Calu3 (cell line): ENCODE data around the gene FAM117B. TPM values are rescaled to one million over a fixed set of nuclear protein-coding genes. Genes with fewer than 3 reads are reported as not detected.

ENCODE experiments used
- BruUV-seq: library from RNA; stranded (reverse); fragments of 400-500 nt; replicated peaks from 2 replicates; lab custom pipeline; 2021; lab: Mats Ljungman, UMichigan
- CTCF ChIA-PET: fragments of 300-600 bp; sonication (Branson Sonifier 250); formaldehyde crosslinking; loops from one replicate; lab custom pipeline; 2022; ENCODE audit warnings: antibody characterized with exemption; lab: Charles Lee
- DNase-seq: peaks from one replicate; pipeline ENCODE4 v3.0.0; 2022
- H3K27ac Mint-ChIP-seq: one replicate; pipeline ENCODE4 v1.8.0; 2022; ENCODE audit warnings: mixed read lengths; ENCODE audit not compliant: unreplicated experiment
- H3K27me3 Mint-ChIP-seq: one replicate; pipeline ENCODE4 v1.8.0; 2022; ENCODE audit warnings: mixed read lengths; ENCODE audit not compliant: unreplicated experiment
- H3K36me3 Mint-ChIP-seq: one replicate; pipeline ENCODE4 v1.8.0; 2022; ENCODE audit warnings: mild to moderate bottlenecking, moderate library complexity, mixed read lengths; ENCODE audit not compliant: insufficient read depth, unreplicated experiment
- H3K4me1 Mint-ChIP-seq: one replicate; pipeline ENCODE4 v1.8.0; 2022; ENCODE audit warnings: mild to moderate bottlenecking, low read depth, mixed read lengths; ENCODE audit not compliant: unreplicated experiment
- H3K4me3 Mint-ChIP-seq: one replicate; pipeline ENCODE4 v1.8.0; 2022; ENCODE audit warnings: mild to moderate bottlenecking, low read depth, moderate library complexity, mixed read lengths; ENCODE audit not compliant: unreplicated experiment
- H3K9me3 Mint-ChIP-seq: one replicate; pipeline ENCODE4 v1.8.0; 2022; ENCODE audit warnings: low read depth, mixed read lengths; ENCODE audit not compliant: unreplicated experiment
- CTCF ChIP-seq: fragments of 200-600 bp; IDR thresholded peaks from one replicate; pipeline ENCODE4 v1.8.0; 2022; ENCODE audit warnings: antibody characterized with exemption; ENCODE audit not compliant: unreplicated experiment
- intact Hi-C: fragments of 100-400 bp; cut with micrococcal nuclease; formaldehyde crosslinking; loops from one replicate; pipeline ENCODE4 v1.10.0; 2022; ENCODE audit not compliant: unreplicated experiment
- total RNA-seq: library from RNA; stranded (reverse); gene quantifications from 2 replicates; pipeline ENCODE4 v1.2.3, GENCODE V29; 2022

FAM117B gene
- total RNA-seq, 1 experiment from 2014 or later = 7.5 TPM

DNA sequence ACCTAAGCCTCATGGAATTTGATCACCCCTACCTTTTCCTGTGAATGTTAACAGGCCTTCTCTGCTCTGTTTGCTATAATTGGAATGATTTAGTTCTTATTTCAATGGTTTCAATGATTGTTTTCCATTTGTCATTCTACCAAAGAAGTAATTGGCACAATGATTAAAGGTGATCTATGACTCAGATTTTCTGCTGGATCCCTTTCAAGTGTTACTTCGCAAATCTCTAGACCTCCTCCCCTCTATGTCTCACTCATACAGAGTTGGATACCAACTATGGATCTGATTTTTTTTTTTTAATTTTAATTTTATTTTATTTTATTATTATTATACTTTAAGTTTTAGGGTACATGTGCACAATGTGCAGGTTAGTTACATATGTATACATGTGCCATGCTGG is 29.6 kb upstream of the FAM117B start:
- BruUV-seq = no TSS peak
- intact Hi-C loops = no loop called here
- H3K36me3 Mint-ChIP-seq = no peaks in the 10 kb centered on the region
- H3K27me3 Mint-ChIP-seq = no peaks in the 10 kb centered on the region
- CTCF ChIA-PET = no interaction called here
- H3K4me3 Mint-ChIP-seq = no peak overlapping the region
- H3K27ac Mint-ChIP-seq = no peak overlapping the region
- no peak for DNase-seq
- no peaks in the 10 kb centered on the region for H3K4me1 Mint-ChIP-seq
- H3K9me3 Mint-ChIP-seq = no peaks in the 10 kb centered on the region
- no peak for TF ChIP-seq CTCF

- Mint-ChIP-seq H3K9me3 (no peaks in the 10 kb centered on the region), H3K4me3 (no peak overlapping the region), H3K27me3 (no peaks in the 10 kb centered on the region), H3K27ac (no peak overlapping the region), H3K4me1 (no peaks in the 10 kb centered on the region), H3K36me3 (no peaks in the 10 kb centered on the region)
- DNase-seq = no peak
- CTCF ChIA-PET = no interaction called here
- intact Hi-C loops = no loop called here
- BruUV-seq = no TSS peak
- TF ChIP-seq CTCF = no peak
These were observed 26.5 kb upstream of the FAM117B start for GRCh38 chr2:202608142-202608852.

DNA sequence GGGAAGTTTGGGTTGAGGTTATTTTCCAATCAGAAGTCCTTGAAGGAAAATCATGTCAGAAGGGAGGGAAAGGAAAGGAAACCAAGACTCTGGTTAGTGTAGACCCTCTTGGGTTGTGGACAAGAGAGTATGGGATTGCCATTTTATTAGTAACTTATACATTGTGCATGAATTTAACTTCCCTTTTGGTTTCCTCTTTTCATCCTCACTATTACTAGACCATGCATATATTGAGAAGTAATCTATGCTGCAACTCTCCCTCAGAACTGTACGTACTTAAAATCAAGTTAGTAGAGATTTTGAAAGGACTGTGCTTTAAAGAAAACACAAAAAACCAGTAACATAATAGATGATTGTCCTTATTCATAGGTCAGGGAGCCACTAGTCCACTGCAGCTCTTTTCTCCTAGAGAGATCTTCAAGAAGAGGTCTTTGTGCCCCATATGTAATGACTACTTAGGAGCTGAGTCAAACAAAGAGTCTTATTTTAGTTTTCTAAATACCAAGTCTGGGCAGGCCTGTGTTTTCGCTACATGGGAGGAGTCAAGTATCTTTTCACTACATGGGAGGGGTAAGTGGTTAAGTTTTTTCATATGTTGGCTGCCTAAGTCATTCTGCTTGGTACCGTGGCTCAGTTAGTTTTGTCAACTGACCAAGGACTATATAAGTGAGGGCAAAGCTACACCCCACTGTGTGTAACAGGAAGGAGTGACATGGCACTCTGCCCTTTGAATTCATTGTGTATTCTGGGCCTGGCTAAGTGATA is 25.2 kb upstream of the FAM117B start:
- Mint-ChIP-seq H3K27ac (no peak overlapping the region), H3K9me3 (no peaks in the 10 kb centered on the region), H3K27me3 (no peaks in the 10 kb centered on the region), H3K36me3 (no peaks in the 10 kb centered on the region), H3K4me3 (no peak overlapping the region), H3K4me1 (no peaks in the 10 kb centered on the region)
- CTCF ChIA-PET = no interaction called here
- intact Hi-C loops = no loop called here
- TF ChIP-seq CTCF = no peak
- DNase-seq = no peak
- no TSS peak for BruUV-seq

GRCh38 chr2:202610380-202610779 is 24.4 kb upstream of the FAM117B start:
- Mint-ChIP-seq H3K4me1 (no peaks in the 10 kb centered on the region), H3K36me3 (no peaks in the 10 kb centered on the region), H3K27ac (no peak overlapping the region), H3K9me3 (no peaks in the 10 kb centered on the region), H3K27me3 (no peaks in the 10 kb centered on the region), H3K4me3 (no peak overlapping the region)
- DNase-seq = no peak
- TF ChIP-seq CTCF = no peak
- CTCF ChIA-PET = no interaction called here
- intact Hi-C loops = no loop called here
- no TSS peak for BruUV-seq
